Measurements from ENCODE around the gene PITPNC1. TPM values are rescaled to one million over a fixed set of nuclear protein-coding genes. Genes with fewer than 3 reads are reported as not detected.

The PITPNC1 gene
- total RNA-seq, 4 donors from 2014 or later, result 9.1 to 15.1 (median 13.3) TPM

- H3K9me3 ChIP-seq, result no peaks in the 10 kb centered on the region
- no peak for DNase-seq
- no peak overlapping the region for H3K4me3 ChIP-seq
- no peak overlapping the region for H3K27ac ChIP-seq
- H3K27me3 ChIP-seq, result peaks cover 0 to 28% (median 0%) of the 10 kb centered on the region in 4 donors
- H3K4me1 ChIP-seq, result peaks cover 0 to 3% (median 2%) of the 10 kb centered on the region in 3 donors
- 43 to 66% methylated on average over 5 to 6 of the region's 6 CpGs for WGBS, 2 donors
- no peak for TF ChIP-seq POLR2A (IDR thresholded peaks at IDR 0.05)
- TF ChIP-seq CTCF (IDR thresholded peaks at IDR 0.05), result no peak
- no peaks in the 10 kb centered on the region for H3K36me3 ChIP-seq
- intact Hi-C loops (cut with DNase I), result no loop called here
These were observed 192.8 kb downstream of the PITPNC1 start for GRCh38 chr17:67569873-67570272.

- no peak overlapping the region for H3K27ac ChIP-seq
- H3K27me3 ChIP-seq, result peaks cover 0 to 30% (median 0%) of the 10 kb centered on the region in 4 donors
- intact Hi-C loops (cut with DNase I), result no loop called here
- no peaks in the 10 kb centered on the region for H3K36me3 ChIP-seq
- WGBS, 2 donors, result 86 to 100% methylated on average over 1 of the region's 1 CpG
- no peaks in the 10 kb centered on the region for H3K9me3 ChIP-seq
- TF ChIP-seq POLR2A (IDR thresholded peaks at IDR 0.05) (no peak), CTCF (IDR thresholded peaks at IDR 0.05) (no peak)
- peaks cover 2 to 11% (median 9%) of the 10 kb centered on the region in 3 donors for H3K4me1 ChIP-seq
- DNase-seq, result no peak
- no peak overlapping the region for H3K4me3 ChIP-seq
These were observed 193.7 kb downstream of the PITPNC1 start for GRCh38 chr17:67570797-67571196.

- no peaks in the 10 kb centered on the region for H3K9me3 ChIP-seq
- H3K4me3 ChIP-seq, result no peak overlapping the region
- 89 to 98% methylated on average over 5 to 6 of the region's 6 CpGs for WGBS, 2 donors
- peaks cover 2 to 13% (median 9%) of the 10 kb centered on the region in 3 donors for H3K4me1 ChIP-seq
- H3K36me3 ChIP-seq, result no peaks in the 10 kb centered on the region
- intact Hi-C loops (cut with DNase I), result no loop called here
- TF ChIP-seq POLR2A (IDR thresholded peaks at IDR 0.05), result no peak
- TF ChIP-seq CTCF (IDR thresholded peaks at IDR 0.05), result no peak
- no peak for DNase-seq
- peaks cover 0 to 30% (median 0%) of the 10 kb centered on the region in 4 donors for H3K27me3 ChIP-seq
- no peak overlapping the region for H3K27ac ChIP-seq
These were observed 194.4 kb downstream of the PITPNC1 start for GRCh38 chr17:67571478-67571877.

GRCh38 chr17:67573987-67574657, 197.0 kb downstream of the PITPNC1 start:
- no peak for DNase-seq
- TF ChIP-seq CTCF (IDR thresholded peaks at IDR 0.05), result no peak
- no peak for TF ChIP-seq POLR2A (IDR thresholded peaks at IDR 0.05)
- WGBS, 2 donors, result 89 to 92% methylated on average over 4 of the region's 4 CpGs
- intact Hi-C loops (cut with DNase I), result no loop called here
- peaks cover 0 to 9% (median 0%) of the 10 kb centered on the region in 3 donors for H3K36me3 ChIP-seq
- no peaks in the 10 kb centered on the region for H3K9me3 ChIP-seq
- H3K27me3 ChIP-seq, result peaks cover 0 to 30% (median 0%) of the 10 kb centered on the region in 4 donors
- H3K4me1 ChIP-seq, result peaks cover 2 to 13% (median 9%) of the 10 kb centered on the region in 3 donors
- no peak overlapping the region for H3K27ac ChIP-seq
- no peak overlapping the region for H3K4me3 ChIP-seq

- Histone ChIP-seq H3K36me3 (peaks cover 0 to 11% (median 0%) of the 10 kb centered on the region in 3 donors), H3K4me1 (peaks cover 2 to 13% (median 9%) of the 10 kb centered on the region in 3 donors), H3K9me3 (no peaks in the 10 kb centered on the region), H3K27ac (no peak overlapping the region), H3K4me3 (no peak overlapping the region), H3K27me3 (peaks cover 0 to 30% (median 0%) of the 10 kb centered on the region in 4 donors)
- DNase-seq, result no peak
- no peak for TF ChIP-seq POLR2A (IDR thresholded peaks at IDR 0.05)
- TF ChIP-seq CTCF (IDR thresholded peaks at IDR 0.05), result no peak
- intact Hi-C loops (cut with DNase I), result no loop called here
- 69 to 71% methylated on average over 12 to 13 of the region's 13 CpGs for WGBS, 2 donors
These were observed 197.7 kb downstream of the PITPNC1 start for GRCh38 chr17:67574658-67575293.

All from esophagus squamous epithelium (tissue), 5 donors.